Nephron (organoid): ENCODE data around the gene APOL1.
"Not testable (repeated sequence)": the region's sequence is repeated elsewhere in the genome, so short reads cannot be mapped to it uniquely, and the experiment has no call there.

Experiments
- H3K27ac Mint-ChIP-seq, 3 experiments: 2 replicates each; pipeline ENCODE4 v1.8.0; 2020; ENCODE audit warnings: mixed read lengths in 3 of 3, mild to moderate bottlenecking in 2 of 3, moderate library complexity in 1 of 3
- H3K27me3 Mint-ChIP-seq: 2 replicates; pipeline ENCODE4 v1.8.0; 2021; ENCODE audit warnings: low read depth, mild to moderate bottlenecking, moderate library complexity, mixed read lengths
- H3K36me3 Mint-ChIP-seq: 2 replicates; pipeline ENCODE4 v1.8.0; 2020; ENCODE audit warnings: low read depth, mixed read lengths
- H3K4me1 Mint-ChIP-seq: 2 replicates; pipeline ENCODE4 v1.8.0; 2020; ENCODE audit warnings: mixed read lengths
- H3K4me3 Mint-ChIP-seq, 3 experiments: 2 replicates each; pipeline ENCODE4 v1.8.0; 2020; ENCODE audit warnings: mild to moderate bottlenecking in 3 of 3, mixed read lengths in 3 of 3, moderate library complexity in 2 of 3
- H3K9me3 Mint-ChIP-seq: 2 replicates; pipeline ENCODE4 v1.8.0; 2020; ENCODE audit warnings: mixed read lengths
- TF ChIP-seq, protein P1 (sequence below), 3 experiments: fragments of 200-600 bp; sonication (generic); IDR thresholded peaks; one replicate each; pipeline ENCODE4 v1.5.0; 2021; ENCODE audit warnings: antibody characterized with exemption in 3 of 3; ENCODE audit not compliant: unreplicated experiment in 3 of 3

Gene APOL1

DNA sequence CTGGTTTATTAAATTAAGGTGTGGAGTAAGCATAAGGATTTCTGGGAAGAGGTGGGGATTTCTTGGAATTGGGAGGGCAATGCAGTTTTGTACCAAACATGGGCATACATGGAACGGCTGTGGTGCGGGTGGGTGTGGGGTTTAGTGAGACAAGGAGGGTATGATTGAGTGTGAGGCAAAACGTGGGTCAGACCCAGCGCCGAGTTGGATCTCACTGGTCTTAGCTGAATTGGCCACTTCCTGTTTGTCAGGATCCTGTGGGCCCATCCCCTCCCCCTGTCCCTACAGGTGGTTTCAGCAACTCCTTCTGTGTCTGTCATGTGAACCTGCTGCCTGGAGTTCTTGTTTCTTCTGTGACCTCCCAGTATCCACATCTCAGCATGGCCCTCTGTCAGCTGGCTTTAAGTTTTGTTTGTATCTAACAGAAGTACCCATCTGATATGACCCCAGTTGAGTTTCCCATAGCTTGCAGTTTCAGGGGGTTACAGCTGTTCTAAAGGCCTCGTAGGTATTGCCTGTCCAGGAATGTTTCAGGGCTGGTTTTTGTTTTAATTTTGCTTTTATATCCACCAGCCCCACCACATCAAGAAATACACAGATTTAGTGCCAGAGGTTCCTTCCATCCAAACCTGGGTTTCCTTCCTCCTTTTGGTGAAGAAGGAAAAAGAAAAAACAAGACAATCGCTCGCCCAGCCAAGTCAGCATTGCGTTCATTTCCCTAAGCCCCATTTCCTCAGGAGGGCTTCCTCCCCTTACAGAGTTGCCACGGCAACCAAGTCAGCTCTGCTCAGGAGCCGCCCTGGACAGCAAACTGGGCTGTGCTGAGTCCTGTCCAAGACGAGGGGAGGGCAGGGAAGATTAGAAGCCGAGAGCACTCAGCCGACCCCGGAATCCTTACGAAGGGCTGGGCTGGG is 6.0 kb downstream of the APOL1 start:
- H3K36me3 Mint-ChIP-seq: no peaks in the 10 kb centered on the region
- TF ChIP-seq, protein P1, sequence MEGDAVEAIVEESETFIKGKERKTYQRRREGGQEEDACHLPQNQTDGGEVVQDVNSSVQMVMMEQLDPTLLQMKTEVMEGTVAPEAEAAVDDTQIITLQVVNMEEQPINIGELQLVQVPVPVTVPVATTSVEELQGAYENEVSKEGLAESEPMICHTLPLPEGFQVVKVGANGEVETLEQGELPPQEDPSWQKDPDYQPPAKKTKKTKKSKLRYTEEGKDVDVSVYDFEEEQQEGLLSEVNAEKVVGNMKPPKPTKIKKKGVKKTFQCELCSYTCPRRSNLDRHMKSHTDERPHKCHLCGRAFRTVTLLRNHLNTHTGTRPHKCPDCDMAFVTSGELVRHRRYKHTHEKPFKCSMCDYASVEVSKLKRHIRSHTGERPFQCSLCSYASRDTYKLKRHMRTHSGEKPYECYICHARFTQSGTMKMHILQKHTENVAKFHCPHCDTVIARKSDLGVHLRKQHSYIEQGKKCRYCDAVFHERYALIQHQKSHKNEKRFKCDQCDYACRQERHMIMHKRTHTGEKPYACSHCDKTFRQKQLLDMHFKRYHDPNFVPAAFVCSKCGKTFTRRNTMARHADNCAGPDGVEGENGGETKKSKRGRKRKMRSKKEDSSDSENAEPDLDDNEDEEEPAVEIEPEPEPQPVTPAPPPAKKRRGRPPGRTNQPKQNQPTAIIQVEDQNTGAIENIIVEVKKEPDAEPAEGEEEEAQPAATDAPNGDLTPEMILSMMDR (IDR thresholded peaks at IDR 0.05; ENCODE audit: unreplicated experiment in 3 of 3): no peak

DNA sequence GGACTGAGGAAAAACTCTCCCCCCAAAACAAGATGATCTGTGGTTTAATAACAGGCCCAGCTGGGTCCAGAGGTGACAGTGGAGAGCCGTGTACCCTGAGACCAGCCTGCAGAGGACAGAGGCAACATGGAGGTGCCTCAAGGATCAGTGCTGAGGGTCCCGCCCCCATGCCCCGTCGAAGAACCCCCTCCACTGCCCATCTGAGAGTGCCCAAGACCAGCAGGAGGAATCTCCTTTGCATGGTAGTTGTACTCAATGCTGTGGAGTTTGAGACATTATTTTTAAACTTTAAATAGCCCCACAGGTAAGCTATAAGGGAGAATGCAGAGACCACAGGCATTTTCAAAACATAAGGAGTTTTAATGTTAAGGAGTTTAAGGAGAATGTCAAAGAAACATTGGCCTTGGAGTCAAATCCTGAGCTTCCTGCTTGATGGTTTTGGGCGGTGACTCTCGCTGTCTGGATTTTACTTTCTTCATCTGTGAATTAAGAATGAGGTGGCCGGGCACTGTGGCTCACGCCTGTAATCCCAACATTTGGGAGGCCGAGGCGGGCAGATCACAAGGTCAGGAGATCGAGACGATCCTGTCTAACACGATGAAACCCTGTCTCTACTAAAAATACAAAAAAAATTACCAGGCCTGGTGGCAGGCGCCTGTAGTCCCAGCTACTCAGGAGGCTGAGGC is 6.8 kb downstream of the APOL1 start:
- peak overlapping the region; percentile 51 to 63 (median 52) for H3K4me3 Mint-ChIP-seq
- H3K27ac Mint-ChIP-seq: peak overlapping the region; percentile 89 to 99 (median 96)
- H3K27me3 Mint-ChIP-seq: no peaks in the 10 kb centered on the region
- H3K4me1 Mint-ChIP-seq: peaks cover 50% of the 10 kb centered on the region
- H3K9me3 Mint-ChIP-seq: no peaks in the 10 kb centered on the region
- TF ChIP-seq, protein P1 (IDR thresholded peaks at IDR 0.05; ENCODE audit: unreplicated experiment in 3 of 3): no peak
- H3K36me3 Mint-ChIP-seq: no peaks in the 10 kb centered on the region

More for the DNA sequence above, 6.0 kb downstream of the APOL1 start:
- peak overlapping the region; percentile 89 to 99 (median 96) for H3K27ac Mint-ChIP-seq
- H3K27me3 Mint-ChIP-seq: no peaks in the 10 kb centered on the region
- peaks cover 54% of the 10 kb centered on the region for H3K4me1 Mint-ChIP-seq
- no peaks in the 10 kb centered on the region for H3K9me3 Mint-ChIP-seq
- peak overlapping the region; percentile 51 to 63 (median 52) for H3K4me3 Mint-ChIP-seq

DNA sequence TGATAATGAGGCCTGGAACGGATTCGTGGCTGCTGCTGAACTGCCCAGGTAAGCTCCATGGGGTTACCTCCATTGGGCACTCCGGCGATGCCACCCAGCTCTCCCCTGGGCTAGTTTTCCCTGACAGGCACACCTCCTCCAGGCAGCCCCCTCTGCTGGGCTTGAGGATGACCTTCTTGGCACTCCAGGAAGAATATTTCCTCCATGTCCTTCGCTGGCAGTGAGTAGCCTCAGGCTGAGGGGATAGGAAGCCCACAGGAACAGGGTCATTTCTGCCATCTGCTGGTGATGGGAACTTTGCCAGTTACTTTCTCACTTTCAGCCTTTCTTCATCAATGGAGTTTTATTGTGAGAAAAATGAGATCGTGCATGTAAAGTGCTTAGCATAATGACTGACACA is 8.7 kb downstream of the APOL1 start:
- not testable (repeated sequence) for H3K27me3 Mint-ChIP-seq, H3K36me3 Mint-ChIP-seq, H3K9me3 Mint-ChIP-seq, H3K4me3 Mint-ChIP-seq, H3K27ac Mint-ChIP-seq
- H3K4me1 Mint-ChIP-seq: peaks cover 40% of the 10 kb centered on the region
- TF ChIP-seq, protein P1 (IDR thresholded peaks at IDR 0.05; ENCODE audit: unreplicated experiment in 3 of 3): peak in 1 of 3 experiments; percentile 13

DNA sequence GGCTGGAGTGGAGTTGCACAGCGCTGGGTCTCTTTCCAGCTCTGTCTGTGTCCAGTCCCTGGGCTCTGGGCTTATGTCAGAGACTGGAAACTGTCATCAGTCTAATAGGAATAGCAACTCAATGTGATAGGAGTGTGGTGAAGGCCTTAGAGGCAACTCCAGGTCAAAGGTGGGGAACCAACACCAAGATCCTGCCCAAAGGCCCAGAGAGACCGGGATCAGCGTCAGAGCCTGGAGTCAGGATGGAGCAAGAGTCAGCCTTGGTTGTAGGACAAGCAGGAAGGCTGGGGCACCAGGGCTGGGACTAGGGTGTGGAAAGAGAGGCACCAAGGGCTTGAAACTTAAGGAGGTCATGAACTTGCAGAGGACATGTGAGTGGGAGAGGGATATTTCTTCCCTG is 9.4 kb downstream of the APOL1 start:
- H3K36me3 Mint-ChIP-seq, H3K27ac Mint-ChIP-seq, H3K4me3 Mint-ChIP-seq, H3K9me3 Mint-ChIP-seq, H3K27me3 Mint-ChIP-seq: not testable (repeated sequence)
- H3K4me1 Mint-ChIP-seq: peaks cover 40% of the 10 kb centered on the region

DNA sequence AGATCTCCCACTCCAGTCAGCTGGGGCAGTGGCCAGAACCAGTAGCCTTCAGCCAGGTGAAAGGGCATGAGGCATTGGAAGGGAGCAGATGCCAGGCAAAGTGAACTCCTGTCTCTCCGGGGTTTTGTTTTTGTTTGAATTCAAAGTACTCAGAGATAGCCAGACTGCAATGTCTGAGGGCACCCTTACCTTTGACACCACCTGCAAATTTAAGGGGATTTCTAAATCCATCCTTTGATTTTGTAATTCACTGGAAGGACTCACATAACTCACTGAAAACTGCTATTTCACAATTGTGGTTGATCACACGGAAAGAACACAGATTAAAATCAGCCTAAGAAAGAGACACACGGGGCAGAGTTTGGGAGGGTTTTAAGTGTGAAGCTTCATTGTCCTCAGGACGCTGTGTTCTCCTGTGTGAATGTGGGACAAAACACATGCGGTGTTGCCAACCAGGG is 10.3 kb downstream of the APOL1 start:
- H3K9me3 Mint-ChIP-seq, H3K27me3 Mint-ChIP-seq, H3K4me3 Mint-ChIP-seq, H3K36me3 Mint-ChIP-seq: not testable (repeated sequence)
- H3K4me1 Mint-ChIP-seq: peaks cover 35% of the 10 kb centered on the region
- peak overlapping the region in 1 of 3 experiments; percentile 28 for H3K27ac Mint-ChIP-seq

DNA sequence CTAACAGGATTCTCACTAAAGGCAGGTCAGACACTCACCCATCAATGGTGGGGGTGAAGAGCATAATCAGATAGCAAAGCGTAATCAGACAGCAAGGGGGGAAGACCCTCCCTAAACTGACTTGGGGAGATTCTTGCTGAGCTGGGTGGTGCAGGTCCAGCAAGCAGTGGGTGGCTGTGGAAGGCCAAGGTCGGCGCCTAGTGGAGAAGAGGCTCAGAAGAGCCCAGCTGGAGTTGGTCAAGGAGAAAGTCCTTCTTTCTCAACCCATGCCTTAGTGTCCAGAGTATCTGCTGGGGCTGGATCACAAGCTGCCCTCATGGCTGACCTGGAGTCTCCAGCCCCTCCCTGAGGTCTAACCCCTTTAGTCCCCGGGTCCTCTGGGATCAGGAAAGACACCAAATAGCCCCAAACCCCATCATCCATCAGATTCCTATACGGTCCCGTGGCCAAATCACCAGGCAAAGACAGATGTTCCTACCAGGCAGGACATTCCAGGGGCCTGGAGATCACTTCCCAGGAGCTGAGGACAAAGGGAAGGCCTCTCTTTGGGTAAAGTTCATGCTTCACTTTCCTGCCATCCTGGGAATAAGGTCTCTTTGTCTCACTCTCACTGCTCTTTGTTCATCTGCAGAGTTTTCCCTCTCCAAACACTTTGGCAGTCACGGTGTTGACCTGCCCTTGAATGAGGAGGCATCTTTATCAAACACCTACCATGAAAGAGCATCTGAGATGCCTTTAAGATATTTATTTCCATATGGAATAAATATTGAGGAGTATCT is 11.1 kb downstream of the APOL1 start:
- not testable (repeated sequence) for H3K4me3 Mint-ChIP-seq, H3K9me3 Mint-ChIP-seq, H3K36me3 Mint-ChIP-seq, H3K27me3 Mint-ChIP-seq
- Mint-ChIP-seq H3K4me1 (peaks cover 27% of the 10 kb centered on the region), H3K27ac (peak overlapping the region in 1 of 3 experiments; percentile 28)

DNA sequence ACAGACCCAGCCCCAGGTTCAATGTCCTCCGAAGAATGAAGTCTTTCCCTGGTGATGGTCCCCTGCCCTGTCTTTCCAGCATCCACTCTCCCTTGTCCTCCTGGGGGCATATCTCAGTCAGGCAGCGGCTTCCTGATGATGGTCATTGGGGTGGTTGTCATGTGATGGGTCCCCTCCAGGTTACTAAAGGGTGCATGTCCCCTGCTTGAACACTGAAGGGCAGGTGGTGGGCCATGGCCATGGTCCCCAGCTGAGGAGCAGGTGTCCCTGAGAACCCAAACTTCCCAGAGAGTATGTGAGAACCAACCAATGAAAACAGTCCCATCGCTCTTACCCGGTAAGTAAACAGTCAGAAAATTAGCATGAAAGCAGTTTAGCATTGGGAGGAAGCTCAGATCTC is 14.1 kb downstream of the APOL1 start:
- peaks cover 6% of the 10 kb centered on the region for H3K9me3 Mint-ChIP-seq
- H3K27me3 Mint-ChIP-seq: no peaks in the 10 kb centered on the region
- TF ChIP-seq, protein P1 (IDR thresholded peaks at IDR 0.05; ENCODE audit: unreplicated experiment in 3 of 3): no peak
- no peak overlapping the region for H3K27ac Mint-ChIP-seq
- H3K36me3 Mint-ChIP-seq: no peaks in the 10 kb centered on the region
- H3K4me1 Mint-ChIP-seq: peaks cover 8% of the 10 kb centered on the region
- no peak overlapping the region for H3K4me3 Mint-ChIP-seq
